ENCODE measurements around the gene ACOT9. TPM values are rescaled to one million over a fixed set of nuclear protein-coding genes. Genes with fewer than 3 reads are reported as not detected.
A peak's percentile ranks its signal among the peaks of the same experiment; 100 is the strongest.

ACOT9 gene
- total and polyA plus RNA-seq, 10 of the 15 experiments (the other 5 are each of a cell fraction or from before 2014, with no cell fraction given): 17.4 to 42.5 (median 23.3) TPM

- no peak for TF ChIP-seq GABPA (IDR thresholded peaks at IDR 0.05; ENCODE audit: low read depth)
- no peak for TF ChIP-seq PML (IDR thresholded peaks at IDR 0.05; ENCODE audit: low read length)
- TF ChIP-seq CBX3 (IDR thresholded peaks at IDR 0.05; ENCODE audit: borderline replicate concordance, low read depth): no peak
Observed at GRCh38 chrX:23704673-23705206, 38.3 kb downstream of the ACOT9 start (continued).

- SMC1A ChIA-PET (ENCODE audit: uncharacterized antibody, unreplicated experiment): interaction anchor here (1.1 to 2.0 kb wide), 2 partner anchors 202 to 207 kb away, joined by 3 to 14 read pairs; no protein-coding TSS in a partner anchor
- no peak overlapping the region; the same call in 1 of the 2 replicates for H2AFZ ChIP-seq (ENCODE audit: control insufficient read depth, low read depth, low read length)
- H3K27ac ChIP-seq (ENCODE audit: control insufficient read depth, insufficient read depth): no peak overlapping the region
- CTCF ChIA-PET: interaction anchor here (0.7 to 11.3 kb wide), 4 partner anchors 32 to 355 kb away, joined by 3 to 154 read pairs (median 5); partner anchors contain the start of gene EIF2S3
- H3K4me1 ChIP-seq (ENCODE audit: control insufficient read depth, insufficient read depth, low read length): no peaks in the 10 kb centered on the region
- RAD21 ChIA-PET (ENCODE audit: unreplicated experiment): interaction anchor here (0.6 to 2.7 kb wide), 4 partner anchors 33 to 543 kb away, joined by 3 to 18 read pairs (median 3); partner anchors contain the start of gene PRDX4
- DNase-seq (ENCODE audit: low read depth, low spot score) (no peak), ATAC-seq (peak; percentile 59), FAIRE-seq (no peak)
- H3K27me3 ChIP-seq (replicated peaks in 1 of 2; ENCODE audit: control insufficient read depth in 2 of 2, insufficient read depth in 2 of 2, low read length in 1 of 2): no peaks in the 10 kb centered on the region
- no peaks in the 10 kb centered on the region for H4K20me1 ChIP-seq (ENCODE audit: control insufficient read depth, insufficient read depth)
- no peak for TF ChIP-seq EED (IDR thresholded peaks at IDR 0.05; ENCODE audit: low read depth)
- no peak for TF ChIP-seq ZNF24 (IDR thresholded peaks at IDR 0.05)
- no peak for TF ChIP-seq RCOR1 (conservative IDR thresholded peaks at IDR 0.05; ENCODE audit: low read depth, low read length)
- TF ChIP-seq PML (IDR thresholded peaks at IDR 0.05; ENCODE audit: low read length): no peak
- no peak for TF ChIP-seq RFX5 (IDR thresholded peaks at IDR 0.05; ENCODE audit: low read depth, low read length)
- no peak for TF ChIP-seq ZZZ3 (IDR thresholded peaks at IDR 0.05; ENCODE audit: control insufficient read depth, insufficient read length, low read depth)
- no peak for TF ChIP-seq BMI1 (IDR thresholded peaks at IDR 0.05; ENCODE audit: borderline replicate concordance)
- TF ChIP-seq WRNIP1 (IDR thresholded peaks at IDR 0.05; ENCODE audit: borderline replicate concordance, low read depth, low read length): no peak
- TF ChIP-seq CHD2 (IDR thresholded peaks at IDR 0.05; ENCODE audit: borderline replicate concordance, low read depth, low read length): no peak
- no peak for TF ChIP-seq ZBTB4 (CRISPR knock-in tag; IDR thresholded peaks at IDR 0.05)
- TF ChIP-seq CEBPB (IDR thresholded peaks at IDR 0.05; ENCODE audit: borderline replicate concordance in 1 of 2, low read depth in 2 of 2, low read length in 2 of 2): no peak
- no peaks in the 10 kb centered on the region for H3K9me3 ChIP-seq (replicated peaks; ENCODE audit: control insufficient read depth, insufficient read depth, low read length)
- POLR2A ChIA-PET: interaction anchor here (0.5 to 1.6 kb wide), 6 partner anchors 20 to 1657 kb away, joined by 3 to 7 read pairs (median 4); no protein-coding TSS in a partner anchor
- no peaks in the 10 kb centered on the region for H3K36me3 ChIP-seq (ENCODE audit: control insufficient read depth in 2 of 2, insufficient read depth in 2 of 2, low read length in 1 of 2)
- H3K79me2 ChIP-seq (ENCODE audit: control insufficient read depth, insufficient read depth, low read length): no peaks in the 10 kb centered on the region
- no peak overlapping the region for H3K4me3 ChIP-seq
- intact Hi-C loops (cut with micrococcal nuclease; ENCODE audit: unreplicated experiment): loop anchor here (10.0 kb wide), 1 partner anchor 545 kb away; no protein-coding TSS in a partner anchor
- BruUV-seq (replicated peaks): no TSS peak
- WGBS (ENCODE audit: insufficient coverage, insufficient replicate concordance, low lambda C conversion rate, missing lambda C conversion rate): 29% methylated on average over 16 of the region's 16 CpGs
- peak overlapping the region; percentile 35; the same call in 1 of the 2 replicates for H3K4me2 ChIP-seq (ENCODE audit: control insufficient read depth, insufficient read depth)
- in situ Hi-C loops (cut with MboI): loop anchor here (10.0 kb wide), 1 partner anchor 555 kb away; no protein-coding TSS in a partner anchor
- H3K9ac ChIP-seq (ENCODE audit: control insufficient read depth, insufficient read depth, low read length): no peak overlapping the region
Observed at GRCh38 chrX:23699636-23700194, 43.4 kb downstream of the ACOT9 start.

Data from GM12878 (cell line).